ENCODE results near the gene CTSL. TPM values are rescaled to one million over a fixed set of nuclear protein-coding genes. Genes with fewer than 3 reads are reported as not detected.
A peak's percentile ranks its signal among the peaks of the same experiment; 100 is the strongest.

The CTSL gene
- total RNA-seq, 1 experiment from 2014 or later = 393 TPM

GRCh38 chr9:87686520-87687090 lies 39.3 kb upstream of the CTSL start:
- Histone ChIP-seq H3K36me3 (peaks cover 86% of the 10 kb centered on the region), H3K27me3 (replicated peaks) (no peaks in the 10 kb centered on the region), H3K4me1 (replicated peaks) (peaks cover 6% of the 10 kb centered on the region; the same call in 1 of the 2 replicates), H3K9me3 (replicated peaks) (no peaks in the 10 kb centered on the region), H3K27ac (no peak overlapping the region), H3K4me3 (no peak overlapping the region)
- DNase-seq (ENCODE audit: low read depth in 1 of 2, low spot score in 2 of 2) = no peak

- H3K27me3 ChIP-seq (replicated peaks) = no peaks in the 10 kb centered on the region
- no peak overlapping the region for H3K4me3 ChIP-seq
- no peak overlapping the region for H3K27ac ChIP-seq
- H3K4me1 ChIP-seq (replicated peaks) = peaks cover 6% of the 10 kb centered on the region; the same call in 1 of the 2 replicates
- no peak for DNase-seq (ENCODE audit: low read depth in 1 of 2, low spot score in 2 of 2)
- H3K9me3 ChIP-seq (replicated peaks) = no peaks in the 10 kb centered on the region
- peaks cover 84% of the 10 kb centered on the region for H3K36me3 ChIP-seq
Observed at GRCh38 chr9:87687207-87687606, 38.7 kb upstream of the CTSL start.

- H3K9me3 ChIP-seq (replicated peaks) = no peaks in the 10 kb centered on the region
- H3K4me3 ChIP-seq = no peak overlapping the region
- H3K27me3 ChIP-seq (replicated peaks) = no peaks in the 10 kb centered on the region
- peaks cover 85% of the 10 kb centered on the region for H3K36me3 ChIP-seq
- no peaks in the 10 kb centered on the region; the same call in 1 of the 2 replicates for H3K4me1 ChIP-seq (replicated peaks)
- H3K27ac ChIP-seq = no peak overlapping the region
- DNase-seq (ENCODE audit: low read depth in 1 of 2, low spot score in 2 of 2) = no peak
Observed at GRCh38 chr9:87694236-87694755, 31.6 kb upstream of the CTSL start.

GRCh38 chr9:87695523-87695922 lies 30.4 kb upstream of the CTSL start:
- no peaks in the 10 kb centered on the region for H3K27me3 ChIP-seq (replicated peaks)
- DNase-seq (ENCODE audit: low read depth in 1 of 2, low spot score in 2 of 2) = no peak
- H3K4me1 ChIP-seq (replicated peaks) = no peaks in the 10 kb centered on the region; the same call in 1 of the 2 replicates
- no peaks in the 10 kb centered on the region for H3K9me3 ChIP-seq (replicated peaks)
- no peak overlapping the region for H3K4me3 ChIP-seq
- no peak overlapping the region for H3K27ac ChIP-seq
- H3K36me3 ChIP-seq = peaks cover 87% of the 10 kb centered on the region

GRCh38 chr9:87696641-87697040 lies 29.3 kb upstream of the CTSL start:
- no peaks in the 10 kb centered on the region for H3K9me3 ChIP-seq (replicated peaks)
- no peak overlapping the region for H3K4me3 ChIP-seq
- H3K27me3 ChIP-seq (replicated peaks) = no peaks in the 10 kb centered on the region
- peaks cover 93% of the 10 kb centered on the region for H3K36me3 ChIP-seq
- DNase-seq (ENCODE audit: low read depth in 1 of 2, low spot score in 2 of 2) = no peak
- H3K27ac ChIP-seq = no peak overlapping the region
- H3K4me1 ChIP-seq (replicated peaks) = no peaks in the 10 kb centered on the region; the same call in 1 of the 2 replicates

- Histone ChIP-seq H3K27me3 (replicated peaks) (no peaks in the 10 kb centered on the region), H3K4me1 (replicated peaks) (no peaks in the 10 kb centered on the region), H3K36me3 (peaks cover 100% of the 10 kb centered on the region), H3K4me3 (no peak overlapping the region), H3K27ac (no peak overlapping the region), H3K9me3 (replicated peaks) (no peaks in the 10 kb centered on the region)
- no peak for DNase-seq (ENCODE audit: low read depth in 1 of 2, low spot score in 2 of 2)
Observed at GRCh38 chr9:87698069-87698809, 27.7 kb upstream of the CTSL start.

GRCh38 chr9:87699835-87700234 lies 26.1 kb upstream of the CTSL start:
- no peak overlapping the region for H3K27ac ChIP-seq
- 0 out of 2 replicates have a peak, but pooled peaks cover 5% of the 10 kb centered on the region for H3K4me1 ChIP-seq (replicated peaks)
- no peaks in the 10 kb centered on the region for H3K27me3 ChIP-seq (replicated peaks)
- H3K36me3 ChIP-seq = peaks cover 100% of the 10 kb centered on the region
- no peak for DNase-seq (ENCODE audit: low read depth in 1 of 2, low spot score in 2 of 2)
- H3K9me3 ChIP-seq (replicated peaks) = no peaks in the 10 kb centered on the region
- H3K4me3 ChIP-seq = no peak overlapping the region

- no peak for DNase-seq (ENCODE audit: low read depth in 1 of 2, low spot score in 2 of 2)
- Histone ChIP-seq H3K27me3 (replicated peaks) (no peaks in the 10 kb centered on the region), H3K4me1 (replicated peaks) (0 out of 2 replicates have a peak, but pooled peaks cover 5% of the 10 kb centered on the region), H3K9me3 (replicated peaks) (no peaks in the 10 kb centered on the region), H3K27ac (no peak overlapping the region), H3K36me3 (peaks cover 98% of the 10 kb centered on the region), H3K4me3 (no peak overlapping the region)
Observed at GRCh38 chr9:87701491-87701890, 24.4 kb upstream of the CTSL start.

GRCh38 chr9:87701931-87702421 lies 23.9 kb upstream of the CTSL start:
- Histone ChIP-seq H3K27me3 (replicated peaks) (no peaks in the 10 kb centered on the region), H3K4me3 (no peak overlapping the region), H3K4me1 (replicated peaks) (0 out of 2 replicates have a peak, but pooled peaks cover 5% of the 10 kb centered on the region), H3K36me3 (peaks cover 98% of the 10 kb centered on the region), H3K9me3 (replicated peaks) (no peaks in the 10 kb centered on the region), H3K27ac (peak overlapping the region; percentile 31; the same call in 1 of the 2 replicates)
- DNase-seq (ENCODE audit: low read depth in 1 of 2, low spot score in 2 of 2) = no peak

- Histone ChIP-seq H3K36me3 (peaks cover 98% of the 10 kb centered on the region), H3K9me3 (replicated peaks) (no peaks in the 10 kb centered on the region)
- no peak for DNase-seq (ENCODE audit: low read depth in 1 of 2, low spot score in 2 of 2)
Observed at GRCh38 chr9:87702921-87703320, 23.0 kb upstream of the CTSL start.

GRCh38 chr9:87703636-87704276 lies 22.2 kb upstream of the CTSL start:
- H3K4me1 ChIP-seq (replicated peaks) = 0 out of 2 replicates have a peak, but pooled peaks cover 5% of the 10 kb centered on the region
- peaks cover 96% of the 10 kb centered on the region for H3K36me3 ChIP-seq
- no peak overlapping the region for H3K4me3 ChIP-seq
- H3K27ac ChIP-seq = no peak overlapping the region
- no peaks in the 10 kb centered on the region for H3K27me3 ChIP-seq (replicated peaks)
- no peak for DNase-seq (ENCODE audit: low read depth in 1 of 2, low spot score in 2 of 2)
- H3K9me3 ChIP-seq (replicated peaks) = no peaks in the 10 kb centered on the region

More at GRCh38 chr9:87702921-87703320, 23.0 kb upstream of the CTSL start:
- Histone ChIP-seq H3K4me3 (no peak overlapping the region), H3K4me1 (replicated peaks) (0 out of 2 replicates have a peak, but pooled peaks cover 5% of the 10 kb centered on the region), H3K27me3 (replicated peaks) (no peaks in the 10 kb centered on the region), H3K27ac (no peak overlapping the region)

- no peaks in the 10 kb centered on the region for H3K27me3 ChIP-seq (replicated peaks)
- H3K9me3 ChIP-seq (replicated peaks) = no peaks in the 10 kb centered on the region
- H3K36me3 ChIP-seq = peaks cover 96% of the 10 kb centered on the region
- DNase-seq (ENCODE audit: low read depth in 1 of 2, low spot score in 2 of 2) = no peak
- H3K27ac ChIP-seq = no peak overlapping the region
- H3K4me1 ChIP-seq (replicated peaks) = 0 out of 2 replicates have a peak, but pooled peaks cover 5% of the 10 kb centered on the region
- H3K4me3 ChIP-seq = no peak overlapping the region
Observed at GRCh38 chr9:87704342-87704741, 21.6 kb upstream of the CTSL start.

- no peak overlapping the region for H3K27ac ChIP-seq
- no peak for DNase-seq (ENCODE audit: low read depth in 1 of 2, low spot score in 2 of 2)
- H3K9me3 ChIP-seq (replicated peaks) = no peaks in the 10 kb centered on the region
- peaks cover 86% of the 10 kb centered on the region for H3K36me3 ChIP-seq
- no peak overlapping the region for H3K4me3 ChIP-seq
- peaks cover 20% of the 10 kb centered on the region for H3K4me1 ChIP-seq (replicated peaks)
- H3K27me3 ChIP-seq (replicated peaks) = no peaks in the 10 kb centered on the region
Observed at GRCh38 chr9:87706066-87706739, 19.7 kb upstream of the CTSL start.

Measured in SJSA1 (cell line).